Activated CD8-positive, alpha-beta T cell treated with anti-CD3 and anti-CD28 coated beads for 36 hours (primary cell): Measurements from ENCODE around the gene ST6GALNAC5. TPM values are rescaled to one million over a fixed set of nuclear protein-coding genes. Genes with fewer than 3 reads are reported as not detected.

ENCODE experiments used
- ATAC-seq: fragments of 200-7000 bp; cut with Tn5 transposase; one replicate; pipeline ENCODE4 v1.10.0; 2021; ENCODE audit warnings: mild to moderate bottlenecking, moderate library complexity
- CTCF ChIA-PET: fragments of 350-600 bp; sonication (Branson Sonifier 250); formaldehyde crosslinking; loops from one replicate; lab custom pipeline; 2021; ENCODE audit warnings: antibody characterized with exemption; lab: Charles Lee
- POLR2A ChIA-PET: fragments of 350-600 bp; sonication (Branson Sonifier 250); formaldehyde crosslinking; loops from one replicate; lab custom pipeline; 2021; ENCODE audit warnings: antibody characterized with exemption; lab: Charles Lee
- DNase-seq: peaks from one replicate; pipeline ENCODE4 v3.0.0-alpha.2; 2020
- H3K27ac Mint-ChIP-seq: one replicate; pipeline ENCODE4 v1.8.0; 2021; ENCODE audit warnings: mild to moderate bottlenecking, mixed read lengths
- H3K27me3 Mint-ChIP-seq: one replicate; pipeline ENCODE4 v1.8.0; 2021; ENCODE audit warnings: mixed read lengths
- H3K36me3 Mint-ChIP-seq: one replicate; pipeline ENCODE4 v1.8.0; 2021; ENCODE audit warnings: low read depth, mixed read lengths
- H3K4me1 Mint-ChIP-seq: one replicate; pipeline ENCODE4 v1.8.0; 2021; ENCODE audit warnings: low read depth, mixed read lengths
- H3K4me3 Mint-ChIP-seq: one replicate; pipeline ENCODE4 v1.8.0; 2021; ENCODE audit warnings: mild to moderate bottlenecking, moderate library complexity, mixed read lengths
- H3K9me3 Mint-ChIP-seq: one replicate; pipeline ENCODE4 v1.8.0; 2021; ENCODE audit warnings: mixed read lengths
- CTCF ChIP-seq: fragments of 200-600 bp; IDR thresholded peaks from one replicate; pipeline ENCODE4 v1.8.0; 2022; ENCODE audit warnings: antibody characterized with exemption, mild to moderate bottlenecking
- intact Hi-C: fragments of 100-400 bp; cut with micrococcal nuclease; formaldehyde crosslinking; loops from one replicate; pipeline ENCODE4 v1.10.0; 2022
- total RNA-seq, 2 experiments: library from RNA; stranded (reverse); gene quantifications; one replicate each; pipeline ENCODE4 v1.2.3, GENCODE V29; 2021

Gene ST6GALNAC5
- total RNA-seq, 2 experiments from 2014 or later, result not detected

- intact Hi-C loops, result no loop called here
- Mint-ChIP-seq H3K4me1 (no peaks in the 10 kb centered on the region), H3K9me3 (no peaks in the 10 kb centered on the region), H3K36me3 (no peaks in the 10 kb centered on the region), H3K27ac (no peak overlapping the region), H3K27me3 (peaks cover 2% of the 10 kb centered on the region), H3K4me3 (no peak overlapping the region)
- DNase-seq (no peak), ATAC-seq (no peak)
- CTCF ChIA-PET, result no interaction called here
- no peak for TF ChIP-seq CTCF
- POLR2A ChIA-PET, result no interaction called here
Measured at GRCh38 chr1:76929136-76929535, 61.9 kb downstream of the ST6GALNAC5 start.

DNA sequence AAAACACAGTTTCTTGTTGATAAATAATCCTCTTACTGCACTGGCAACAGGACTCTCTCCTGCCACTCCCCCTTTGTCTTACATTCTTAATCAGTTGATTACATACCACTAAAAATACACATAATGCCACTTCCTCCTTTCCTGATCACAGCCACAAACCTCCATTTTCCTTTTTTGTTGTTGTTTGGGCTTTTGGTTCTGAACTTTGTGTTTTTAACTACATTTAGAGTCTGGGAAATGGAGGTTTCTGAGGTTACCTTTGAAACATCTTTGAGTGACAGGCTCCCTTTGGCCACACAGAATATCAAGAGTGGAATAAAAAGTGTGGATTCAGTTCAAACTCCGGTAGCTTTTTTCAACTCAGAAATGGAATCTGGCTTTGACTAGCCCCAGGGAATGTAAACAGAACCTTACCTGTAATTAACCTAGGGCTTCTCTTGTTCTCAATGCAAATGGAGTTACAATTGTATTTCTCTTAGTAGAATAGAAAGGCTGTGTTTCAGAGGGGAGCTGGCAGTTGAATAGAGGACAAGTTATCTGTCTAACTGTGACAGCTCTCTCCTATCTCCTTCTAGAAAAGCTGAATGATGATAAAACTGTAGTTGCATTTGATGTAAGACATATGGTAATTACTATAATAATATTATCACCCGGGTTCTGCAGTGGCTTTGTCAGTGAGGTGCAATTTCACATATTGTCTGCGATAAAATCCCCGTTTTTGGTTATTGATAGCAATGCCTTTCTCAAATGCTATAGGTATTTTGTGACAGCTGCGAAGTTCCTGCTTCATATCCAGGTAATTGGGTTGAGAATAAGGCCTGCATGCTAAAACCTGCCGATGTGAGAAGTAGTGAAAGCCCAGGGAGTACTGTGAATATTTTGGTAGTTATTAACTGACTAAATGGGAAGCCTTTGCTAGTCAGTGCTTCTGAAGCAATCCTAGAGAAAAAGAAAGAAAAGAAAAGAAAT, 66.9 kb downstream of the ST6GALNAC5 start:
- no peak overlapping the region for H3K27ac Mint-ChIP-seq
- peaks cover 2% of the 10 kb centered on the region for H3K27me3 Mint-ChIP-seq
- ChIA-PET POLR2A (no interaction called here), CTCF (interaction anchor here (0.6 to 0.7 kb wide), 2 partner anchors 11 to 12 kb away, joined by 3 read pairs; no protein-coding TSS in a partner anchor)
- TF ChIP-seq CTCF, result no peak
- ATAC-seq (no peak), DNase-seq (no peak)
- H3K4me3 Mint-ChIP-seq, result no peak overlapping the region
- intact Hi-C loops, result no loop called here
- no peaks in the 10 kb centered on the region for H3K9me3 Mint-ChIP-seq
- no peaks in the 10 kb centered on the region for H3K4me1 Mint-ChIP-seq
- H3K36me3 Mint-ChIP-seq, result no peaks in the 10 kb centered on the region

GRCh38 chr1:76938304-76938703, 71.0 kb downstream of the ST6GALNAC5 start:
- Mint-ChIP-seq H3K36me3 (no peaks in the 10 kb centered on the region), H3K4me1 (no peaks in the 10 kb centered on the region), H3K27me3 (peaks cover 2% of the 10 kb centered on the region), H3K27ac (no peak overlapping the region), H3K4me3 (no peak overlapping the region), H3K9me3 (no peaks in the 10 kb centered on the region)
- POLR2A ChIA-PET, result no interaction called here
- intact Hi-C loops, result no loop called here
- no peak for ATAC-seq
- CTCF ChIA-PET, result no interaction called here
- DNase-seq, result no peak
- no peak for TF ChIP-seq CTCF

- Mint-ChIP-seq H3K4me3 (no peak overlapping the region), H3K27ac (no peak overlapping the region), H3K9me3 (no peaks in the 10 kb centered on the region), H3K4me1 (no peaks in the 10 kb centered on the region), H3K36me3 (no peaks in the 10 kb centered on the region), H3K27me3 (peaks cover 2% of the 10 kb centered on the region)
- intact Hi-C loops, result no loop called here
- ATAC-seq (no peak), DNase-seq (no peak)
- TF ChIP-seq CTCF, result no peak
- CTCF ChIA-PET, result no interaction called here
- POLR2A ChIA-PET, result no interaction called here
Measured at GRCh38 chr1:76939050-76939816, 72.0 kb downstream of the ST6GALNAC5 start.

- CTCF ChIA-PET, result no interaction called here
- peaks cover 2% of the 10 kb centered on the region for H3K27me3 Mint-ChIP-seq
- POLR2A ChIA-PET, result no interaction called here
- H3K9me3 Mint-ChIP-seq, result no peaks in the 10 kb centered on the region
- H3K36me3 Mint-ChIP-seq, result no peaks in the 10 kb centered on the region
- DNase-seq (no peak), ATAC-seq (no peak)
- H3K4me1 Mint-ChIP-seq, result no peaks in the 10 kb centered on the region
- H3K4me3 Mint-ChIP-seq, result no peak overlapping the region
- no peak for TF ChIP-seq CTCF
- intact Hi-C loops, result no loop called here
- no peak overlapping the region for H3K27ac Mint-ChIP-seq
Measured at GRCh38 chr1:76939817-76940216, 72.5 kb downstream of the ST6GALNAC5 start.
